DMS 273 treated with DMSO at 0.1 percent for 48 hours (cell line): Measurements from ENCODE around the gene PSAP.

ENCODE experiments used
- DNase-seq: peaks from one replicate; lab custom pipeline; 2025; lab: John Stamatoyannopoulos, UW

The PSAP gene

DNA sequence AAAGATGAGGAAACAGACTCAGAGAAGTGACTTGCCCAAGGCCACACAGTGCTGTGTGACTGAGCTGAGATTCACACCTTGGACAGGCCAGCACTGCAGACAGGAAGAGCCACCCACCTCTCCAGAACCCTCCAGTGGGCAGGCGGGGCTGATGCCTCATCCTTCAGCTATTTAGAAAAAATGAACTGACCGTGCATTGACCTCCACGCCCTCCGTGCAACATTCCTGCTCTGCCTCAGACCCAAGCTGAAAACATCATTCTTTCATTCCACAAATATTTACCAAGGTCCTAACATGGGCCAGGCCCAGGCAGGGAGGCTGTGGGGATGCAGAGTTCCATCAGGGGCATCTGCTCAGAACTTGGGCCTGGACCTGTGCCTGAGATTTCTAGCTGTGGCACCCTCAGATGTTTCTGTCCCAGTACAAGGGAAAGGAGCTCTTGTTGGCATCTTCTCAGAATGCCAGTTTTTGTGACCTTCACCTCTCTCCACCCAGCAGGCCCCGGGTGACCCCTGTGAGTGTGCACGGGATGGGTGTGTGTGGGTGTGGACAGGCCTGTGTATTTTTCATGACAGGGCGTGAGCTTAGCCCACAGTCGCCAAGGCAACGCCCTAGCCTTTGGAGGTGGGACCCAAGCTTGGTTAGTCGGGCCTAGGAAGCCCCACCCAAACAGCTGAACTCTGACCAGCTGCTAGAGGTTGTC lies 84.2 kb downstream of the PSAP start:
- DNase-seq: no peak
